Measurements from ENCODE around the gene VAV1.

Gene VAV1

DNA sequence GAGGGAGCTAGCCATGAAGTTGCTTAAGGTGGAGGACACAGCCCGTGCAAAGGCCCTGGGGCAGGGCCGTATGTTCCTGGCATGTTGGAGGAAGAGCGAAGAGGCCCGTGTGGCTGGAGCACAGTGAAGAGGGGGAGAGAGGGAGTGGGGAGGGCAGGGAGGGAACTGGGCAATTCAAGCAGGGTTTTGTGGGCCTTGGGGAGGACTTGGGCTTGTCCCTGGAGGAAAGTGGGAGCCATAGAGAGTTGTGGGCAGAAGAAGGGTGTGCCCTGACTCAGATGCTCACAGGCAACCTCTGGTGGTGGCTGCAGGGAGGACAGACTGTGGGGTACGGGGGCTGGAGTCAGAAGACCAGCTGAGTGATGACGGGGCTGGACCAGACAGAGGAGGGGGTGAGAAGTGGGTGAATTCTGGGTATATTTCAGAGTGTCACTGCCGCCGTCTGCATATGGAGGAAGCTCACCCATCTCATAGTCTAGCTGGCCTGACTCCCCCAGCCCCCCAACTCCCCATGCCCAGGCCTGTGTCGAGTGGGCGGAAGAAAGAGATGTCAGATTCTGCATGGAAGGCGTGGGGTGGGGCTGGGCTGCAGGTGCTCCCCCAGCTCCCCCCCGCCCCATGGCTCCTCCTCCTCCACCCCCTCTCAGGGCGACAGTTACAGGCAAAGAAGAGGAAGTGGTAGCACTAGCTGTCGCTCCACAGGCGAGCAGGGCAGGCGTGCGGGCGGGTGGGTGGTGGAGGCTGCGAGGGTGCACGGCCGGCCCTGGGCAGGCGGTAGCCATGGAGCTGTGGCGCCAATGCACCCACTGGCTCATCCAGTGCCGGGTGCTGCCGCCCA lies at the start of gene VAV1:
TSS of gene VAV1 (plus strand) at position 681 of the 838 bp plus-strand sequence. CDS start at position 781, 100 bp downstream.
- TF ChIP-seq, protein P1, sequence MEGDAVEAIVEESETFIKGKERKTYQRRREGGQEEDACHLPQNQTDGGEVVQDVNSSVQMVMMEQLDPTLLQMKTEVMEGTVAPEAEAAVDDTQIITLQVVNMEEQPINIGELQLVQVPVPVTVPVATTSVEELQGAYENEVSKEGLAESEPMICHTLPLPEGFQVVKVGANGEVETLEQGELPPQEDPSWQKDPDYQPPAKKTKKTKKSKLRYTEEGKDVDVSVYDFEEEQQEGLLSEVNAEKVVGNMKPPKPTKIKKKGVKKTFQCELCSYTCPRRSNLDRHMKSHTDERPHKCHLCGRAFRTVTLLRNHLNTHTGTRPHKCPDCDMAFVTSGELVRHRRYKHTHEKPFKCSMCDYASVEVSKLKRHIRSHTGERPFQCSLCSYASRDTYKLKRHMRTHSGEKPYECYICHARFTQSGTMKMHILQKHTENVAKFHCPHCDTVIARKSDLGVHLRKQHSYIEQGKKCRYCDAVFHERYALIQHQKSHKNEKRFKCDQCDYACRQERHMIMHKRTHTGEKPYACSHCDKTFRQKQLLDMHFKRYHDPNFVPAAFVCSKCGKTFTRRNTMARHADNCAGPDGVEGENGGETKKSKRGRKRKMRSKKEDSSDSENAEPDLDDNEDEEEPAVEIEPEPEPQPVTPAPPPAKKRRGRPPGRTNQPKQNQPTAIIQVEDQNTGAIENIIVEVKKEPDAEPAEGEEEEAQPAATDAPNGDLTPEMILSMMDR (IDR thresholded peaks at IDR 0.05; ENCODE audit: insufficient read depth, low read depth, low read length, missing control alignments) = peak; percentile 60
- DNase-seq (ENCODE audit: low read depth) = peak; percentile 93
- peak within 1 kb of the TSS; percentile 83 for H3K4me3 ChIP-seq (ENCODE audit: low read depth, low read length)

DNA sequence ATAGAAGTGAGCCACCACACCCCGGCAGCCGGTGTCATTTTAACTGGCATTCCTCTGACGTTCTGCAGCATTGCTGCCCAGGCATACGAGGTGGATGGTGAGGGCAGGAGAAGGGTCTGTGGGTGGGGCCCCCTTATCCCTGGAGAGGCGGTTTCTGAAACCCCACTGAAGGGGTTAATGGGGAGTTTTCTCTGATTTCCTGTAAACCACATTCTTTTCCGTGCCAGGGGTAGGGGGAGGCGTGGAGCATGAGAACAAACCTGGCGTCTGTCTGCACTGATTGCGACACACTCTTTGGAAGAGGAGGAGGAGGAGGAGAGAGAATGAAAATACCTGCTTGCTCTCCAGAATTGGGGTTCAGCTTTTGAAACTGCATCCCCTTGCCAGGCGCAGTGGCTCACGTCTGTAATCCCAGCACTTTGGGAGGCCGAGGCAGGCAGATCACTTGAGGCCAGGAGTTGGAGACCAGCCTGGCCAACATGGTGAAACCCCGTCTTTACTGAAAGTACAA lies 49.3 kb upstream of the VAV1 start:
- TF ChIP-seq, protein P1 (IDR thresholded peaks at IDR 0.05; ENCODE audit: insufficient read depth, low read depth, low read length, missing control alignments) = no peak
- no peak overlapping the region for H3K4me3 ChIP-seq (ENCODE audit: low read depth, low read length)
- DNase-seq (ENCODE audit: low read depth) = no peak

GRCh38 chr19:6723738-6724137 lies 48.8 kb upstream of the VAV1 start:
- TF ChIP-seq, protein P1 (IDR thresholded peaks at IDR 0.05; ENCODE audit: insufficient read depth, low read depth, low read length, missing control alignments) = no peak
- H3K4me3 ChIP-seq (ENCODE audit: low read depth, low read length) = no peak overlapping the region
- DNase-seq (ENCODE audit: low read depth) = no peak

DNA sequence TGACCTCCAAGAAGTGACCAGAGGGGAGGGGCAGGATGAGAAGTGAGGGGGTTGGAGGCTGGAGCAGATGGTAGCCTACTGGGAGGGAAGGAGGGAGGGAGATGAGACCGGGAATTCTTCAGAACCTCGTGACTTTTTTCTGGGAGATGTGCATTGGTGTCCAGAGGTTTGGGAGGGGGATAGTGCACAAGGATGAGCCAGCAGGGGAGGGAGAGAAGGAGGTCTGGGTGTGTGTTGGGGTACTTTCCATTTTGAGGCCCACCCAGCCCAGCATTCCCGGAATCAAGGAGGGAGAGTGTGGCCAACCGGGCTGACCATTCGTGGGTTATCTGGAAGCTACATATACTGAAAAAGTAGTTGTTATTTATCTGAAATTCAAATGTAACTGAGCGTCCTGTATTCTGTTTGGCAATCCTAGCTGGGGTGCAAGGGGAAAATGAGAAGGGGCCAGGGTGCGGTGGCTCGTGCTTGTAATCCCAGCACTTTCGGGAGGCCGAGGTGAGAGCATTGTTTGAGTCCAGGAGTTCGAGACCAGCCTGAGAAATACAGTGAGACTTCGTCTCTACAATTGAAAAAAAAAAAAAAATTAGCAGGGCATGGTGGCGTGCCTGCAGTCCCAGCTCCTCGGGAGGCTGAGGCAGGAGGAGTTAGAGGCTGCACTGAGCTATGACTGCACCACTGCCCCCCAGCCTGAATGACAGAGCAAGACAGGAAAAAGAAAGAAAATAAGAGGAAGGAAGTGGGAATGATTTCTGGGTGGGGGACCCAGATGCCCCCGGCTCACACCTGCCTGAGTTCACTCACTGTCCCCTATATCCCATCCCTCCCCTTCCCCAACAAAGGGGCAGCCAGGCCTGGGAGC lies 47.6 kb upstream of the VAV1 start:
- TF ChIP-seq, protein P1 (IDR thresholded peaks at IDR 0.05; ENCODE audit: insufficient read depth, low read depth, low read length, missing control alignments) = no peak
- no peak for DNase-seq (ENCODE audit: low read depth)
- H3K4me3 ChIP-seq (ENCODE audit: low read depth, low read length) = no peak overlapping the region

GRCh38 chr19:6725513-6726231 lies 46.8 kb upstream of the VAV1 start:
- no peak for DNase-seq (ENCODE audit: low read depth)
- TF ChIP-seq, protein P1 (IDR thresholded peaks at IDR 0.05; ENCODE audit: insufficient read depth, low read depth, low read length, missing control alignments) = no peak
- no peak overlapping the region for H3K4me3 ChIP-seq (ENCODE audit: low read depth, low read length)

- TF ChIP-seq, protein P1 (IDR thresholded peaks at IDR 0.05; ENCODE audit: insufficient read depth, low read depth, low read length, missing control alignments) = no peak
- no peak overlapping the region for H3K4me3 ChIP-seq (ENCODE audit: low read depth, low read length)
- peak; percentile 51 for DNase-seq (ENCODE audit: low read depth)
These were observed 44.2 kb upstream of the VAV1 start for GRCh38 chr19:6728346-6728745.
